Stimulated activated CD8-positive, alpha-beta memory T cell treated with anti-CD3 and anti-CD28 coated beads, Interleukin-7, amount 100 ng/mL, for 48 hours (primary cell): ENCODE results near the gene ADAMTS17.
A peak's percentile ranks its signal among the peaks of the same experiment; 100 is the strongest.

ENCODE experiments used
- DNase-seq, 2 donors: peaks; one replicate each; pipeline ENCODE4 v3.0.0-alpha.2; 2020; ENCODE audit warnings: low read depth in 1 of 2; ENCODE audit errors: extremely low read depth in 1 of 2

The ADAMTS17 gene

DNA sequence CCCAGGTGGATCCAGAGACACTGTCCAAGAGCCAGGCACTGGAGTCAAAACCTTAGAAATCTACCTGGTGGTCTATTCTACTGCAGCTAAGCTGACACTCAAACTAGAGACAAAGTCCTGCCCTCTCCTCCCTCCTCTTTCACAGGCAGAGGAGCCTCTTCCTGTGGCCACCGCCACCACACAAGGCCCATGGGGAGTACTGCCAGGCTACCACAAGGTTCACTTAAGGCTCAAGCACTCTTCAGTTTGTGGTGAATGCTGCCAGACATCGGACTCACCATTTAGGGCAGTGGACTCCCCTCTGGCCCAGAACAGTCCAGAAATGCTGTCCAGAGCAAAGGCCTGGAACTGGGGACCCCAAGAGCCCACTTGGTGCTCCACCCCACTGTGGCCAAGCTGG is 160.9 kb downstream of the ADAMTS17 start:
- DNase-seq, result no peak

DNA sequence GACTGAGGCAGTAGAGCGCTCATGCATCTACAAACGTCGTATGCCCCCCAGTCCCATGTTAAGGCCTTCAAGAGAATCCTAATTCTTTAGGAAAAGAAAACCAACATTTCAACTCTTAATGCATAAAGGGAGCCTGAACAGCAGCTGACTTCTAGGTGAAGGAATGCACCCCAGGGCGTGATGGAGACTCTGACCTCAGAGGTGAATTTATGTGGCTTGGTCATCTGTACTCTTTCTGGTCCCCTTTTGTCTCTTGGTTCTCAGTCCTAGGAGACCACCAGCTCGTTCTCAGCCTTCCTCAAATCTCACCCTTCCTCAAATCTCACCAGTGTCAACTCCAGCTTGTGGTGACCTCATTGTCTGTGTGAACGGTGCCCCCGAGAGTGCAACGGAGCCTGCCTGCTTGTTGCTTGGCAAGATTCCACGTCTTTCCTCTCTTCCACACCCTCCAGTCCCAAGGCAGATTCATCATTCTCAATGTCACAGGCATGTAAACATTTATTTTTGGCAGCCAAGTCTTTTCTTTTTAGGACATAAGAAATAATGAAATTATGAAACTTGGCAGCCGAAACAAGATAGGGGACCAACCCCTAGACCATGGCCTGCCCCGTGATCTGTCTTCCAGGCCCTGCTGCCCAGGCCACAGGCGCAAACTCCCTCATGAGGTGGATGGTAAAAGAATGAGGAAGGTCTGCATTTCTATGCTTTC is 166.2 kb downstream of the ADAMTS17 start:
- DNase-seq, result no peak

DNA sequence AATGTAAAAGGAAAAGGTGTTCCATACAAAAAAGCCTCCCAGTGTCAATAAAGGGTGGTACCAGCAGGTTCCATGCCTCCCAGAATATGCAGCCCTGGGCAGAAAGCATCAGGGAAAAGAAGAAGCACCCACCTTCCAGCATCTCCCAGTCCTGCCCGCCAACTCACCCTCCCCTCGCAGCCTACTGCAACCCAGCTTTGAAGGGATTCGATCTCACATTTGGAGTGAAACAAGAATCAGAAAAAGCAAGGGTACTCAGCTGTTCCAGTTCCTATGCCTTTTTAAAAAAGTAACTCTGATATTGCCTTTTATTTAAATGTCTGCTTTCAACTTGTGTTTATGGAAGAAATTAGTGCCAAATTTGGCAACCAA is 166.9 kb downstream of the ADAMTS17 start:
- DNase-seq, result no peak

DNA sequence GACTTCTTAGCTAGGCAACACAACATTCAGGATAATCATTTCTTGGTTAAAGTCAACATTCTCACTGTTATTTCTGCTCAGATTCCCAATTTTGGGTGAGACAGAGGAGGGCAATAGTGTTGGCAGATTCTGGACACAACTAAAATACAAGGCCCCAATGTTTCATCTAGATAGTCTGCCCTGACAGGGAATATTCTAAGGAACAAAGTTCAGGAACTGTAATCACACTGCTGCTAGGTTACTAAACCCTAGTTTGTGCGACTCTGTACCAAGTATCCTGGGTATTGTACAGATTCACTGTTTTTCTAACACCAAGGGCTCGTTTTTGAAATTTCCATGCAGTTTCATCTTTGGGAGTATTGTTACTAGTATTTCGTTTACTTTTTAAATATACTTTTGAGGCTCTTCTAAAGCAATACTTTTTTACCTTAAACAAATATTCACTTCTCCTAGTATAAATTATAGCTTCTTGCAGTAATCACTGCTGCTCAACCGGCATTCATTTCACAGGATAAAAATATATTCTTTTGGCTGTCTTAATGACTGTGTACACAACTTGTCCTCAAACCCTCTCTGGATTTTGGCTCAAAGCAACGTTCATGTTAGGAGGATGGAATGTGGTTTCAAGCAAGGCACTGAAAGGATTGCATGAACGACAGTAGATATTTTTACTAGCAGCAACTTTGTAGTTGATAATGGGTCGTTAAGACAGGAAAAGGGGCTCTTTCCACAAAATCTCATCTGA is 167.4 kb downstream of the ADAMTS17 start:
- DNase-seq, result no peak

DNA sequence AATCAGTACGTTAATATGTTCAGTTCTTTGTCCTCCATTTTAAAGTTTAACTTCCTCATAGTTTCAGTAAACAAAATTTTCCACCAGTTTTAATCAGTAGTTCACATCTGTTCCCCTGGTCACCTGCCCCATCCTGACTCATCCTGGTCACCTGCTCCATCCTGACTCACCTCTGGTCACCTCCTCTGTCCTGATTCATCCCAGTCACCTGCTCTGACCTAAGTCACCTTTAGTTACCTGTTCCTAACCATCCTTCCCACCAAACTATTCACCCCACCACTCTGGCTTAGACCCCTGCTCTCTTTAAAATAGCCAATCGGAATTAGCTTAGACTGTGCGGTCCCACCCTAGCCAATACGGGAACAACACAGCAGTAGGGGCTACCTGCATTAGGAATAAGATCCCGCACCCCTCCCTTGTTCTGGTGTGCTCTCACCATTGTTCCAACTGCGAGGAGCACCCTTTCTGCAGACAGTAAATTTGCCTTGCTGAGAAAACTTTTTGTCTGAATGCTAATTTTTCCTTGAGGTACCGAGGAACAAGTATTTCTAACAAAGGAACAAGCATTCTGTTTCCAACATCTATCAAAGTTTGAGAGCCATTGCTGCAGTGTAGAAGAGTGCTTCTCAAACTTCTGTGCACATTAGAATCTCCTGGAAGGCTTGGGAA is 169.3 kb downstream of the ADAMTS17 start:
- no peak for DNase-seq

DNA sequence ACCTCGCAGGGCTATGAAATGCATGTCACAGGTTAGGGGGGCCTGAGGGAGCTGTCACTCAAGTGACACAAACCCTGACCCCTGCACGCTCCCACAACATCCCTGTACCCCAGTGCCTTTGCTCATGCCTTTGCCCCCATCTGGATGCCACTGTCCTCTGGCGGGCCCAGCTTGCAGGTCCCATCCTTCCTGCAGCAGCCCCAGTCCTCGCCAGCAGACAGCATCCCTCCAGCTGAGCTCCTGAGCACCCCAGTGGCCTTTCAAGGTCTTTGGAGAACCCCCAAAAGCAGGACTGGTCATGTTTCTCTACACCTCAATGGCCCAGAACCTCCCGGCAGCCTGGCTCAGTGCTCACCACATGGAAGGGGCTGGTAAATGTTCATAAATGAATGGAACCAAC is 170.4 kb downstream of the ADAMTS17 start:
- no peak for DNase-seq

DNA sequence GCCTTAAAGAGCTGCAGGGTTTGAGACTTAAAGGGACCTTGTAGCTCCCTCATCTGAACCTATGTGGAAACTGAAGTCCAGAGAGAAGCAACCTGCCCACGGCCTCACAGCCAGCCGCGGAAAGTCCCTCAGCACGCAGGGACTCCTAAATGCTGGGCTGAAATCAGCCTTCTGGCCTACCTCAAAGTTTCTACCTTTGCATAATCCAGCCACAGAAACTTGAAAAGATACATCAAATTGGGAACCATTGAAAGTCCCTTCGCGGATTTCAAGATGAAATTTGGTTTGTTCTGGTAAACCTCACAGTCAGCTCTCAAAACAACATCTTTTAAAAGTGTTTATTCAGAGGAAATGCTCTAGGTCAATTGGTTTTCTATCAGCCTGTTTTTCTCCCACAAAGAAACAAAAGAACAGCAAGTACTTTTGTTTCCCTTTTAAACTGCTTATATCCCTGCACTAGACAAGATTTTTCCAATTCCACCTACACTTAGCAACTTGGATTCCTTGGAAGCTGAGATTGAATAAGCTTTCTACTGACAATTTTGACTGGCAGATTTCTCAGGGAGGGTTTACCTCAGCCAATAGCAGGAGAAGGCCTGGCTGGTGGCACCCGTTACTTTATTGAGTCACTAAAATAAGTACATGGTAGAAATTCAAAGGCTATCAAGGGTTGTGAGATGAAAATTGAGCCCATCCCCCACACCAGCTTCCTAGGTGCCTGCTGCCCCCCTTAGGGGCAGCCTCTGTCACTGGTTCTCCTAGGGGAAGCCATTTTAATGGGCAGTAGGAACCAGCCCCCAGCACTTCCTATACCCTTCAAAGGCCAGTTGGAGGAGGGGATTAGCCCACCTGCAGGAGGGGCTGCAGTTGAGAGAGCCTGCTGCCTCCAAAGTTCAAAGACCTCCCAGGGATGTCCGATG is 171.2 kb downstream of the ADAMTS17 start:
- peak; percentile 34 to 37 for DNase-seq

DNA sequence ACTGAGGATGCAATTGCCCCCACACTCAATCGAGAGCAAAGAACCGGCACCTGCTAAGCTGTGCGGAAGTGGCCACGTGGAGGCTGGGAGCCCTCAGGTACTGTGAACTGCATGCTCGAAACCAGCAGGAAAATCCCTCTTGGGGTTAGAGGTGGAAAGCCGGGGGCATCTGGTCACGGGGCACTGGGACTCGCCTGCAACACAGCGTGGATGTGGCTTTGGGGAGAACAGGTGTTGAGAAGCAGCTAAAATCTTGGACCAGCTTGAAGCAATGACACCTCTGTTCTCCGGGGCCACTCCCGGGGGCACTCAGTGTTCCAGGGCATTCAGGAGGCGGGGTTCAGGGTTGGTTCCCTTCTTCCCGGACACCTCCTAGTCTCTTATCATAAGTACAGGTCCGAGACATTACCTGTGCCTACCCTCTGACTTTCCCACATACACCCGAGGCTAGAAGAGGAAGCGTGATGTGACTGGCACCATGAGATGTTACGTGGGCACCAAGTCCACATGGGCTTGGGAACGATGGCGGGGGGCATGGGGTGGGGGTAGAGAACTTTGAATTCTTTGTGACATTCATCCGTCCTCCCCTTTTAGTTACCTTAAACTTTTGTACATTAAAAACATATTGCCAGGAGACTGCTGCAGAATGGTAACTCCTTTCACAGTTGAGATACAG is 172.0 kb downstream of the ADAMTS17 start:
- DNase-seq, result no peak

DNA sequence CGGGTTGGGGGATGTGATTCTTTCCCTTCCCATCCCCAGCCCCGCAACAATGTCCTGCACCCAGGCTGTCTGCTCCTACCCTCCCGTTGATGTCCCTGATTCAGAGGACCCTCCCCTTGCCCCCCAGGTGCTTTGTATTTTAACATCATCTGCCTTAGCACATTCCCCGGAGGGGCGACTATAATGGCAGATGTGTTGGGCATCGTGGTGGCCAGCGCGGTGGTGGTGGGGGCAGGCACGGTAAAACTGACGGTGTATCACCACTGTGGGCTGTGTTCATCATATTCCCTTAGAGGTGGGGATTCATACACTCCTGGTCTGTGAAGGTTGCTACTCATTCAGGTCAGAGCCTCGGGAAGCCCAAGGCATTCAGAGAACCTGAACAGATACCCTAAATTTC is 173.0 kb downstream of the ADAMTS17 start:
- DNase-seq, result no peak

DNA sequence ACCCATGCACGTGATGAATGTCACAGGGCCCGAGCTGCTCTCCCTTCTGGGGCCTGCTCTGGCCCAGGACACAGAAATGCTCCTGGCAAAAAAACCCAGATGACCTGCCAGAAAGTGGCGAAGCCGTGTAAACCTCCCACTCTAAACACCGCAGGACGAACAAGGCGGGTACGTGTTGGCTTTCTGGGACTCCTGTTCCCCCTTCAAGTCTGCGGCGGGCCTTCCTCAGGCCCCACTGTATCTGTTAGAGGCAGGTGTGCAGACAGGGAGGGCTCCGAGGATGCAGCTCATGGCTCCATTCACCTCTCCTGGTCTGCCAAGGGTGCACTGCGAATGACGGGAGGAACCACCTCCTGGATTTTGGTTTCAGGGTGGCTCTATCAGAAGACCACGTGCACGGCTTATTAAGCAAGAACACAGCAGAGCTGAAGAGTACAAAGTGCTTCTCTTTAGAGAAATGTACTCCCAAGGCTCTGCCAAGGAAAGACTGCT is 173.8 kb downstream of the ADAMTS17 start:
- no peak for DNase-seq

DNA sequence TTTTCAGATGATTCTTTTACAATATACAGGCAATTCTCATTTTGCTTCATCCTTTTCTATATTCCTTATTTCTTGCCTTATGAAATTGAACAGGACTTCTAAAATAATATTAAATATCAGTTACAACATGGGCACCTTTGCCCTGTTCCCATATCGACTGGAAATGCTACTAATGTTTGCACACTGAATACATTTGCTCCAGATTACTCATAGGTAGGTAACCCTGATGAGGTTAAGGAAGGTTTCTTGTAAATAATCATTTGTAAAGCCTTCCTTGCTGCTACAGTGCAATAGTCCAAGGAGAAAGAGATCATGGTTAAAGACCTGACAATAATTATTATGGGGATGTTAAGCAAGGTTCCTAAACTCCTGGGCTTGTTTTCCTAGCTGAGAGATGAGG is 175.5 kb downstream of the ADAMTS17 start:
- no peak for DNase-seq

DNA sequence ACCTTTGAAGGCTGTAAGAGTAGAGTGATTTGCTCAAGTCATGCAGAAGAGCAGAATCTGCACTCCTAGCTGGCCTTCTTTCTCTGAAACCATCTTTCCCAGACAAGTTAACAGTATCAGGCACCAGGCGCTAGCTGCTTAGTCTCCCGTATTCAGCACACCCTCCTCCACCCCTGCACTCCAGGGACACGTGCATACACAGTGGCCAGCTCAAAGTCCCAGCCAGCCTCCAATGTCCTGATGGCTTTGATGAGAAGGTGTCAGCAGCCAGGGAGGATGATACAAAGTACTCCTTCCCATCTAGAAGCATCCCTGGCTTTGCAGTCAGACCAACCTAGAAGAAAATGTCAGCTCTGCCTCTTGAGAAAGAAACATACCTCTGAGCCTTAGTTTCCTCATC is 177.8 kb downstream of the ADAMTS17 start:
- DNase-seq, result no peak

DNA sequence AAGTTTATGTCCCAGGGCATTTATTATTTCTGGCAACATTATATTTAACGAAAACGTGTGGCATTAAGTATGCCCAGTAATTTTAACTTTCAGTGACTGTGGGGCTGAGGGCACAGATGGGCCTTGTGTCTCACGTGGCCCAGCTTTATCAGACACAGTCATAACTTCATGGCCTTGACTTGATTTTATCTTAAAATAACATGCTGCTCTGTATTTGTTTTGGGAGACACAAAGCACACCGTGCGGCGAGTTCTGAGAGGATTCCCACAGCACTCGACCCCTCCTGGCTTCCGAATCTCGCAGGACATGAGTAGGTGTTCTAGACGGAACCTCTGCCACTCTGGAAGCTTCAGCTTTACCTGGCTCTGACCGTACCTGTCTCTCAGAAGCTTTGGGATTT is 180.8 kb downstream of the ADAMTS17 start:
- DNase-seq, result no peak

DNA sequence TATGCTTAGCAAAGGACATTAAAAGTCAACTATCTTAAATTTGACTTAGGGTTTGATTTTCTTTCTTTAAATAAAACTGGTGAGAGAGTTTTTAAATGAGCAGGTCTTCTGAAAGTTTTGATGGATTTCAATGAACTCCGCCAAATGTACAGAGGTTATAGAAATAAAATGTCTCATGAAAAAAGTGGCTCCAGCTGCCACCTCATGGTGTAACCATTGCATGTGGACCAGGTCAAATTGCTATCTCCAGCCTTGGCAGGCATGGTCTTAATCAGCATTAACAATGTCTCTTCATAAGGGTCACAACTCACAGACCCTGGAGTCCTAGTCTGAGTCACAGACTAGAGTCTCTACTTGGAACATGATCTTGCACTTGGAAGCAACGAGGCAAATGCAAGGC is 182.3 kb downstream of the ADAMTS17 start:
- DNase-seq, result no peak

DNA sequence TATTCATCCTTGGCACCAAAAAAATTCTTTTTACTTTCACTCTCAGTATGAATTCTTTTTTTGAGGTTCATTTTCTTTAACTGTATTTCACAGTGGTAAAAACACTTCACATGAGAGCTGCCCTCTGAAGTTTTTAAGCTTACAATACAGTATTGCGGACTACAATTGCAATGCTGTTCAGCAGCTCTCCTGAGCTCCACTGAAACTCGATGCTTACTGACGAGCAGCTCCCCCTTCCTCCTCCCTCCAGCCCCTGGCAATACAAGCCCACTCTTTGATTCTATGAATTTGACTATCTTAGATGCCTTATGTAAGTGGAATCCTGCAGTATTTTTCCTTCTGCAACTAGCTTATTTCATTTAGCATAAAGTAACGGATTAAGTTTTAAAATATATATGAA is 183.4 kb downstream of the ADAMTS17 start:
- DNase-seq, result no peak

DNA sequence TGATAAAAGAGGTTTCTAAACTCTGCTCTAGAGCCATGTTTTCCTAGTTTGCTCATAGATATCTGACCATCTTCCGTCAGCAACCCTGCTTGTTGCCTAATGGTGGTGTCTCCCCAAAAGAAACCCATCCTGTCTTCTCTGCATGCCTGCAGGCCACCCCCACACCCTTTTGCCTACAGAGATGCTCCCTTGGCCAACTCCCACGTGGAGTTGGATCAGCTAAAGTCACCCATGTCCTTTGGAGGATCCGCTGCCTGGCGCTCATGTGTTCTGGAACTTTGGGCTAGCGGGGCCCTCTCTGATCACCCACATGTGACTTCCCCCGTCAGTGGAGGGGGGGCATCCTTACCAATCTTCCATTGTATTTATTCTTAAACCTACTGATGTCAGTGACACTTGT is 185.6 kb downstream of the ADAMTS17 start:
- DNase-seq, result no peak

DNA sequence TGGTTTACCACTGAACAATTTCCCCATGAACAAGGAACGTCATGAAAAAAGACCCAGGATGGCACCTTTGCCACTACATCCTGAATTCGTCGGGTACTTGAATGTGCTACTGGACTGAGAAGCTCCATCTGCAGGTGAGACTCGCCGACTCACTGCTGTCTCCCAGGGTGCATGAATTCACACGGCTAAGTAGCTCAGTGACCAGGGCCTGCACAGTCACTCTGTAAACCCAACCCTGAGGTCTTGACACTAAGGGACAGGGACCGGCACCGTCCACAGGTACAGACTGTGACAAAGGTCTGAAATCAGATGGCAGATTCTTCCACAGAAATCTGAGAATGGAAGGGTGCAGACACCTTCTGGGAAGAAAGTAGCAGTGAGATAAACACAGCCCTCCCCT is 187.4 kb downstream of the ADAMTS17 start:
- no peak for DNase-seq

DNA sequence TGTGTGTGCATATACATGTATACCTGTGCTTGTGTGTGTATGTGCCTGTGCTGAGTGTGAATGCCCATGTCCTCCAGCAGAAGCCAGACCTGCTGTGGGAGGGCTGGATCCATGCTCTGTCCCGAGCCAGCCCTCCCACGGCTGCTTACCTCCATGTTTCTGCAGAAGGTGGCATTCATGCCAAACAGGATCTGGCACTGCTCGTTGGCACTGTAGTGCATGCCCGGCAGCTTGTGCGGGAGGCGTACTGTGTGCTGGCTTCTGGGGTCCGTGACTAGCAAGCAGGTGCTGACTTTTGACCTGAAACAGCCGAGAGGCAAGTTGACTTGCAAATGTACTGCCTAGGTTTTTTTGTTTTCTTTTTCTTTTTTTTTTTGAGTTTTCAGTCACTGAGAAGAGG is 189.3 kb downstream of the ADAMTS17 start:
- no peak for DNase-seq

DNA sequence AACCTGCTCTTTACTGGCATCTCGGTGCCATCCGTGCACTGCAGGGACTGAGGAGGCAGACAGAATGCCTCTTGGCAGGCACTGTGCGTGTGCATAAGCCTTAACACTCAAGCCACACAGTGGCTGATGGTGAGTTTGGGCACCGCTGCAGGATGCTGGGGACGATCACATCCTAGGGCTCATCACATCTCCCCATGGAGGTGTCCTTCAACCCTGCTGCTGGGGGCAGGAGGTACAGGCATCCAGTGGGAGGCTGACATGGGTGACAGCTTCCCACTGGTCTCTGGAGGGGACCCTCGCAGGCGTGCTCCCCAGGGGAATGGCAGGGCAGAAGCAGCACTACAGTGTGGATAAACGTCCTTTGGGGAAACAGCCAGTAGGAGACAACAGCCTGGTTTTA is 190.9 kb downstream of the ADAMTS17 start:
- no peak for DNase-seq

DNA sequence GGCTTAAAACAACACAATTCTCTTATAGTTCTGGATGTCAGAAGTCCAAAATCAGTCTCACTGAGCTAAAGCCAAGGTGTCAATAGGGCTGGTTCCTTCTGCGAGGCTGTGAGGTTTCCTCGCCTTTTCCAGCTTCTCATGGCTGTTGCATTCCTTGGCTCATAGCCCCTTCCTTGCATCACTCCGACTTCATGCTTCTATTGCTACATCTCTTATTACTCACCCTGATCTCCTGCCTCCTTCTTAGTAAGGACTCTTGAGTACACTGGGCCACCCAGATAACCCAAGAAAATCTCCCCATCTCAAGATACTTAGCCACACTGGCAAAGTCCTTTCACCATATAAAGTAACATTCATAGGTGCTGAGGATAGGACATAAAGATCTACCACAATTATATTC is 193.9 kb downstream of the ADAMTS17 start:
- no peak for DNase-seq
